Islet precursor cell (in vitro differentiated cells): Measurements from ENCODE around the gene TAS2R14.

Source experiments
- DNase-seq: peaks from one replicate; pipeline ENCODE4 v3.0.0-alpha.2; 2018

Gene TAS2R14

DNA sequence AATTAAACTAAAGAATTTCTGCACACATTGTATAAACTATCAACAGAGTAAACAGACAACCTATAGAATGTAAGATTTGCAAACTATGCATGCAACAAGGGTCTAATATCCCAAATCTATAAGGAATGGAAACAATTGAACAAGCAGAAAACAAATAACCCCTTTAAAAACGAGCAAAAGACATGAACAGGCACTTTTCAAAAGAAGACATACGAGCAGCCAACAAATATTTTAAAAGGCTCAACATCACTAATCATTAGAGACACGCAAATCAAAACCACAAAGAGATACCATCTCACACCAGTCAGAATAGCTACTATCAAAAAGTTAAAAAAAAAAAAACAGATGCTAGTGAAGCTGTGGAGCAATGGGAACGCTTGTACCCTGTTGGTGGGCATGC, 34.4 kb downstream of the TAS2R14 start:
- no peak for DNase-seq

DNA sequence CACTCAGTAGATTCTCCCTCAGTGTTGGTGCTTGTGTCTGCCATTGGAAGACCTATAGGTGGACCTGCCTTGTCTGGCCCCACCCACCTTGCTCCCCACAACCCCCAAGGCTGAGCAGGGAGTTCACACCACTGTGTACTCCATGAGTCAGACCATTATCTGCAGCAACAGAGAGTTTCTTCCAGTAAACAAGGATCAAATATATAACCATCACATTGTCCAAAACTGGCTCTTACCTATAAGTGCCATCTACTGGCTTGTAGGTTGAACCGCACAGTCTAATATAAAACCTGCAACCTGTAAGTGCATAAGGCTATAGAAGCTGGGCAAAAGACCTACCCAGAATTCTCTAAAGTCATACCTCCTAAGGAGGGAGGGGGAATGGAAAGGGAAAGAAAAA, 37.6 kb downstream of the TAS2R14 start:
- DNase-seq, result no peak

DNA sequence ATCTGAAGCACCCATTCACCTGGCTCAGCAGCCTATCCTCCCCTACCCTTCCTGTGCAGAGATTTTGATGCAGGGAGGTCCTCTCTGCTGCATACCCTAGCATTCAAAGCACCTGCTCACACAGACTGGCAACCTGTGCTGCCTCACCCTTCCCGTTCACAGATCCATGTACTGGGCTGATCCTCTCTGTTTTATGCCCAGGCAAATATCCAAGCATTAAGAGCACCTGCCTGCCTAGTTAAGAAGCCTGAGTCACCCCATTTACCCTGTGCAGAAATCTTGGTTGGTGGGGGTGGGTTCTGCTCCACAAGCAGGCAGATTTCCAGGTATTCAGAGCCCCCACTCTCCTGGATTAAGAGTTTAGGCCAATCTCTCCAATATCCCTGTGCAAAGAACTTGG, 38.1 kb downstream of the TAS2R14 start:
- no peak for DNase-seq

GRCh38 chr12:10900530-10900929, 38.5 kb downstream of the TAS2R14 start:
- DNase-seq, result no peak

- no peak for DNase-seq
These were observed 42.2 kb downstream of the TAS2R14 start for GRCh38 chr12:10896854-10897253.

DNA sequence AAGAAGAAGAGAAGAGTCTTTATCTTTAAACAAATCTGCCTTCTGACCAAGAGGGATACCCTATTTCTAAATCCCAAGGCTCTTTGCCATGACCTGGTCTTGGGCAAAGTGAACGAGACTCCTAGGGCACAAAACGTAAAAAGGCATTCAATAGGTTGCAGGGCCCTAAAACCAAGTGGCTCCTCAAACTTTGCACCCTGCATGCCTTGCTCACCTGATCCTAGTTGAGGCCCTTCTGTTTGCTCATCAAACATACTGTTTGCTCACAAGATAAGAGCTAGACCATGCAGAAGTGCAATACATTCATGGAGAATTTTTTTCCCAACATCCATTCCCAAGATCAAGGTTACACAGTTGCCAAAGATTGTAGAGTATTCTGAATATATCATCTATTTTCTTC, 47.1 kb downstream of the TAS2R14 start:
- DNase-seq, result no peak

- no peak for DNase-seq
These were observed 49.8 kb downstream of the TAS2R14 start for GRCh38 chr12:10889226-10889625.
